SK-N-SH (cell line): ENCODE measurements around the gene TEKT2. TPM values are rescaled to one million over a fixed set of nuclear protein-coding genes. Genes with fewer than 3 reads are reported as not detected.

Experiments used
- CTCF ChIA-PET: fragments of 300-600, 350-600 bp; formaldehyde crosslinking; extraction: SDS; loops from one replicate; lab custom pipeline; 2021; lab: Yijun Ruan, JAX
- POLR2A ChIA-PET: fragments of 350-600 bp; sonication (Branson Sonifier 250); formaldehyde crosslinking; extraction: SDS; loops from one replicate; lab custom pipeline; 2020; ENCODE audit warnings: antibody characterized with exemption, inconsistent platforms; lab: Yijun Ruan, JAX
- DNase-seq: peaks from one replicate; pipeline ENCODE4 v3.0.0; 2012
- H2AFZ ChIP-seq: fragments of 200-600 bp; sonication (generic); 2 replicates; pipeline ENCODE4 v1.8.1; 2016; ENCODE audit warnings: antibody characterized with exemption, mild to moderate bottlenecking, low read depth
- H3F3A ChIP-seq: fragments of 200-600 bp; sonication (generic); replicated peaks from 2 replicates; pipeline ENCODE3; 2016; ENCODE audit warnings: antibody characterized with exemption, mild to moderate bottlenecking; ENCODE audit not compliant: insufficient read depth
- H3K27ac ChIP-seq, 2 experiments: fragments of 200-500 bp in 1 of 2; fragments of 200-600 bp in 1 of 2; sonication (Bioruptor generic) in 1 of 2; sonication (generic), shearing (Covaris generic) in 1 of 2; 2 replicates each; pipeline versions ENCODE4 v1.5.1 to v1.6.1; 2014 to 2016; ENCODE audit warnings: low read depth in 2 of 2, inconsistent platforms in 1 of 2, low read length in 1 of 2, mild to moderate bottlenecking in 1 of 2, mixed read lengths in 1 of 2
- H3K27me3 ChIP-seq: fragments of 200-600 bp; sonication (generic), shearing (Covaris generic); 2 replicates; pipeline ENCODE4 v1.6.1; 2016; ENCODE audit warnings: mixed run types; ENCODE audit not compliant: insufficient read depth
- H3K36me3 ChIP-seq, 2 experiments: fragments of 200-500 bp in 1 of 2; fragments of 200-600 bp in 1 of 2; sonication (Bioruptor generic) in 1 of 2; sonication (generic) in 1 of 2; replicated peaks in 1 of 2; 2 replicates each; pipeline versions ENCODE3 to v1.5.1; 2014 to 2016; ENCODE audit warnings: low read length in 1 of 2, mild to moderate bottlenecking in 1 of 2; ENCODE audit not compliant: insufficient read depth in 2 of 2, control insufficient read depth in 1 of 2
- H3K4me1 ChIP-seq, 2 experiments: fragments of 200-500 bp in 1 of 2; fragments of 200-600 bp in 1 of 2; sonication (Bioruptor generic) in 1 of 2; sonication (generic), shearing (Covaris generic) in 1 of 2; 2 replicates each; pipeline versions ENCODE4 v1.5.1 to v1.6.1; 2014 to 2016; ENCODE audit warnings: low read depth in 1 of 2, low read length in 1 of 2, mixed run types in 1 of 2; ENCODE audit not compliant: insufficient read depth in 2 of 2, control insufficient read depth in 1 of 2
- H3K4me2 ChIP-seq: fragments of 200-600 bp; sonication (generic), shearing (Covaris generic); 2 replicates; pipeline ENCODE4 v1.6.1; 2017; ENCODE audit warnings: mixed run types
- H3K4me3 ChIP-seq, 2 experiments: fragments of 200-500 bp in 1 of 2; fragments of 200-600 bp in 1 of 2; sonication (Bioruptor generic) in 1 of 2; sonication (generic), shearing (Covaris generic) in 1 of 2; 2 replicates each; pipeline versions ENCODE4 v1.5.1 to v1.8.1; 2014 to 2016; ENCODE audit warnings: low read depth in 2 of 2, inconsistent platforms in 1 of 2, low read length in 1 of 2, mild to moderate bottlenecking in 1 of 2, mixed read lengths in 1 of 2, moderate library complexity in 1 of 2
- H3K79me2 ChIP-seq: fragments of 200-600 bp; sonication (generic); 2 replicates; pipeline ENCODE4 v1.8.1; 2017; ENCODE audit warnings: mild to moderate bottlenecking; ENCODE audit not compliant: insufficient read depth
- H3K9ac ChIP-seq: fragments of 200-600 bp; sonication (generic); 2 replicates; pipeline ENCODE4 v1.6.1; 2017; ENCODE audit warnings: mixed run types
- H3K9me2 ChIP-seq: fragments of 200-600 bp; sonication (generic); 2 replicates; pipeline ENCODE4 v1.6.1; 2017; ENCODE audit warnings: mixed run types
- H3K9me3 ChIP-seq: fragments of 200-600 bp; sonication (generic); 2 replicates; pipeline ENCODE4 v1.6.1; 2017; ENCODE audit warnings: mixed run types, mild to moderate bottlenecking, moderate library complexity
- H4K20me1 ChIP-seq: fragments of 200-600 bp; sonication (generic); 2 replicates; pipeline ENCODE4 v1.6.1; 2017; ENCODE audit warnings: mild to moderate bottlenecking, mixed run types; ENCODE audit not compliant: insufficient read depth
- EZH2phosphoT487 ChIP-seq: fragments of 200-600 bp; sonication (generic); IDR thresholded peaks from 2 replicates; pipeline ENCODE4 v1.6.1; 2017; ENCODE audit warnings: low read depth, mixed run types, mild to moderate bottlenecking, antibody characterized with exemption, moderate library complexity, borderline replicate concordance
- FOSL2 ChIP-seq: IDR thresholded peaks from 2 replicates; pipeline ENCODE4 v1.4.0; 2012; ENCODE audit warnings: low read depth, mild to moderate bottlenecking, moderate library complexity, borderline replicate concordance
- GATA2 ChIP-seq: sonication (generic); formaldehyde crosslinking; IDR thresholded peaks from 2 replicates; pipeline ENCODE4 v1.5.0; 2020; ENCODE audit warnings: mild to moderate bottlenecking, missing genetic modification reagents
- NFIC ChIP-seq: IDR thresholded peaks from 2 replicates; pipeline ENCODE4 v1.4.0; 2012; ENCODE audit warnings: borderline replicate concordance
- NRF1 ChIP-seq: IDR thresholded peaks from 2 replicates; pipeline ENCODE4 v1.6.1; 2012; ENCODE audit warnings: low read depth, mild to moderate bottlenecking, low read length
- RAD21 ChIP-seq: IDR thresholded peaks from 2 replicates; pipeline ENCODE4 v1.6.1; 2012; ENCODE audit warnings: mild to moderate bottlenecking, low read length
- REST ChIP-seq: IDR thresholded peaks from 2 replicates; pipeline ENCODE4 v1.6.1; 2012; ENCODE audit warnings: mild to moderate bottlenecking, low read depth, low read length, moderate library complexity
- RFX5 ChIP-seq: IDR thresholded peaks from 2 replicates; pipeline ENCODE4 v1.6.1; 2012; ENCODE audit warnings: mild to moderate bottlenecking, improper control_type of control experiment, low read length
- RXRA ChIP-seq: IDR thresholded peaks from 2 replicates; pipeline ENCODE4 v1.4.0; 2012; ENCODE audit warnings: low read depth, mild to moderate bottlenecking, borderline replicate concordance
- SIN3A ChIP-seq: IDR thresholded peaks from 2 replicates; pipeline ENCODE4 v1.6.1; 2012; ENCODE audit warnings: low read depth, mild to moderate bottlenecking, low read length, moderate library complexity, borderline replicate concordance
- TCF12 ChIP-seq: IDR thresholded peaks from 2 replicates; pipeline ENCODE4 v1.4.0; 2012
- TEAD4 ChIP-seq: IDR thresholded peaks from 2 replicates; pipeline ENCODE4 v1.4.0; 2012; ENCODE audit warnings: mild to moderate bottlenecking, borderline replicate concordance; ENCODE audit not compliant: insufficient read depth
- ZBTB33 ChIP-seq: IDR thresholded peaks from 2 replicates; pipeline ENCODE4 v1.4.0; 2012; ENCODE audit warnings: low read depth, borderline replicate concordance
- polyA plus RNA-seq, 3 experiments: library from polyadenylated mRNA; depleted of rRNA; stranded (reverse); fragments of >200 nt; gene quantifications; 2 replicates each; pipeline ENCODE4 v1.2.3, GENCODE V29; 2012
- TF ChIP-seq, protein P1 (sequence below): fragments of 200-600 bp; sonication (generic); IDR thresholded peaks from 2 replicates; pipeline ENCODE4 v1.6.1; 2017; ENCODE audit warnings: antibody characterized with exemption, mild to moderate bottlenecking, moderate library complexity
- TF ChIP-seq, protein P2 (sequence below): IDR thresholded peaks from 2 replicates; pipeline ENCODE4 v1.4.0; 2012; ENCODE audit warnings: low read depth
- TF ChIP-seq, protein P3 (sequence below): IDR thresholded peaks from 2 replicates; pipeline ENCODE4; 2012

TEKT2 gene
- polyA plus RNA-seq, 1 of the 3 experiments (the other 2 are of a cell fraction), result 1.2 TPM

- Histone ChIP-seq H4K20me1 (no peaks in the 10 kb centered on the region), H3K27ac (no peak overlapping the region), H3F3A (peaks cover 5% of the 10 kb centered on the region), H3K27me3 (no peaks in the 10 kb centered on the region), H3K36me3 (peaks cover 16 to 42% of the 10 kb centered on the region in 2 experiments), H3K9ac (no peak overlapping the region), H3K9me3 (no peaks in the 10 kb centered on the region), H3K4me1 (no peaks in the 10 kb centered on the region), H3K9me2 (no peaks in the 10 kb centered on the region), H3K79me2 (no peaks in the 10 kb centered on the region), H3K4me2 (no peak overlapping the region), H3K4me3 (no peak overlapping the region), H2AFZ (no peak overlapping the region)
- TF ChIP-seq, protein P1, sequence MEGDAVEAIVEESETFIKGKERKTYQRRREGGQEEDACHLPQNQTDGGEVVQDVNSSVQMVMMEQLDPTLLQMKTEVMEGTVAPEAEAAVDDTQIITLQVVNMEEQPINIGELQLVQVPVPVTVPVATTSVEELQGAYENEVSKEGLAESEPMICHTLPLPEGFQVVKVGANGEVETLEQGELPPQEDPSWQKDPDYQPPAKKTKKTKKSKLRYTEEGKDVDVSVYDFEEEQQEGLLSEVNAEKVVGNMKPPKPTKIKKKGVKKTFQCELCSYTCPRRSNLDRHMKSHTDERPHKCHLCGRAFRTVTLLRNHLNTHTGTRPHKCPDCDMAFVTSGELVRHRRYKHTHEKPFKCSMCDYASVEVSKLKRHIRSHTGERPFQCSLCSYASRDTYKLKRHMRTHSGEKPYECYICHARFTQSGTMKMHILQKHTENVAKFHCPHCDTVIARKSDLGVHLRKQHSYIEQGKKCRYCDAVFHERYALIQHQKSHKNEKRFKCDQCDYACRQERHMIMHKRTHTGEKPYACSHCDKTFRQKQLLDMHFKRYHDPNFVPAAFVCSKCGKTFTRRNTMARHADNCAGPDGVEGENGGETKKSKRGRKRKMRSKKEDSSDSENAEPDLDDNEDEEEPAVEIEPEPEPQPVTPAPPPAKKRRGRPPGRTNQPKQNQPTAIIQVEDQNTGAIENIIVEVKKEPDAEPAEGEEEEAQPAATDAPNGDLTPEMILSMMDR, result no peak
- no peak for TF ChIP-seq EZH2phosphoT487
- TF ChIP-seq TCF12, result no peak
- no peak for TF ChIP-seq FOSL2
- no peak for TF ChIP-seq TEAD4
- no peak for TF ChIP-seq ZBTB33
- TF ChIP-seq NFIC, result no peak
- TF ChIP-seq, protein P2, sequence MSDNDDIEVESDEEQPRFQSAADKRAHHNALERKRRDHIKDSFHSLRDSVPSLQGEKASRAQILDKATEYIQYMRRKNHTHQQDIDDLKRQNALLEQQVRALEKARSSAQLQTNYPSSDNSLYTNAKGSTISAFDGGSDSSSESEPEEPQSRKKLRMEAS, result no peak
- TF ChIP-seq RFX5, result no peak
- TF ChIP-seq RAD21, result no peak
- TF ChIP-seq GATA2 (CRISPR knock-in tag), result no peak
- TF ChIP-seq NRF1, result no peak
- TF ChIP-seq REST, result no peak
- TF ChIP-seq RXRA, result no peak
- TF ChIP-seq, protein P3, sequence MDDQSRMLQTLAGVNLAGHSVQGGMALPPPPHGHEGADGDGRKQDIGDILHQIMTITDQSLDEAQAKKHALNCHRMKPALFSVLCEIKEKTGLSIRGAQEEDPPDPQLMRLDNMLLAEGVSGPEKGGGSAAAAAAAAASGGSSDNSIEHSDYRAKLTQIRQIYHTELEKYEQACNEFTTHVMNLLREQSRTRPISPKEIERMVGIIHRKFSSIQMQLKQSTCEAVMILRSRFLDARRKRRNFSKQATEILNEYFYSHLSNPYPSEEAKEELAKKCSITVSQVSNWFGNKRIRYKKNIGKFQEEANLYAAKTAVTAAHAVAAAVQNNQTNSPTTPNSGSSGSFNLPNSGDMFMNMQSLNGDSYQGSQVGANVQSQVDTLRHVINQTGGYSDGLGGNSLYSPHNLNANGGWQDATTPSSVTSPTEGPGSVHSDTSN, result no peak
- no peak for TF ChIP-seq SIN3A
- POLR2A ChIA-PET, result no interaction called here
- DNase-seq, result no peak
- CTCF ChIA-PET, result no interaction called here
Observed at GRCh38 chr1:36051821-36052220, 32.1 kb upstream of the TEKT2 start.
